IPS-18c (cell line): ENCODE measurements around the gene ACADS.

Experiments used
- H3K4me3 ChIP-seq: 2 replicates; pipeline ENCODE4 v1.7.0; 2013; ENCODE audit warnings: low read depth, mild to moderate bottlenecking, low read length, moderate library complexity; ENCODE audit not compliant: insufficient read depth
- H3K9me3 ChIP-seq: one replicate; pipeline ENCODE4 v1.6.1; 2013; ENCODE audit warnings: mild to moderate bottlenecking, low read length, moderate library complexity; ENCODE audit not compliant: control insufficient read depth, insufficient read depth

The ACADS gene

DNA sequence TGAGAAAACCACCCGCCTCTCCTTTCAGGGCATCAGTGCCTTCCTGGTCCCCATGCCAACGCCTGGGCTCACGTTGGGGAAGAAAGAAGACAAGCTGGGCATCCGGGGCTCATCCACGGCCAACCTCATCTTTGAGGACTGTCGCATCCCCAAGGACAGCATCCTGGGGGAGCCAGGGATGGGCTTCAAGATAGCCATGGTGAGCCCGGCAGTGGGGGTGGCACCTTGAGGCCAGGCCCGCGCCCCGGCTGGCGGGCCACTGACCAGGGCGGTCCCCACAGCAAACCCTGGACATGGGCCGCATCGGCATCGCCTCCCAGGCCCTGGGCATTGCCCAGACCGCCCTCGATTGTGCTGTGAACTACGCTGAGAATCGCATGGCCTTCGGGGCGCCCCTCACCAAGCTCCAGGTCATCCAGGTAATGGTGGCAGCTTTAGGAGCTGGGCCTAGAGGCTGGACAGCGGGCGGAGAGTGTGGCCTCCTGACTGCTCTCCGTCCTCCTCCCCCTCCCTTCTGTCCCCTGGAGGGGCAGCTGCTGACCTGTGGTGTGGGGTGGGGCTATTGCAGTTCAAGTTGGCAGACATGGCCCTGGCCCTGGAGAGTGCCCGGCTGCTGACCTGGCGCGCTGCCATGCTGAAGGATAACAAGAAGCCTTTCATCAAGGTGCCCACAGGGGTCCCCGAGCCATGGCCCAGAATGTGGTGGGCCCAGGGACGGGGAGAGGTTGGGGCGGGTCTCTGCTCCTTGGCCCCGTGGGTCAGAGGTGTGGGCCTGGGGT is 12.8 kb downstream of the ACADS start:
- H3K4me3 ChIP-seq: no peak overlapping the region
- H3K9me3 ChIP-seq: peaks cover 2% of the 10 kb centered on the region

DNA sequence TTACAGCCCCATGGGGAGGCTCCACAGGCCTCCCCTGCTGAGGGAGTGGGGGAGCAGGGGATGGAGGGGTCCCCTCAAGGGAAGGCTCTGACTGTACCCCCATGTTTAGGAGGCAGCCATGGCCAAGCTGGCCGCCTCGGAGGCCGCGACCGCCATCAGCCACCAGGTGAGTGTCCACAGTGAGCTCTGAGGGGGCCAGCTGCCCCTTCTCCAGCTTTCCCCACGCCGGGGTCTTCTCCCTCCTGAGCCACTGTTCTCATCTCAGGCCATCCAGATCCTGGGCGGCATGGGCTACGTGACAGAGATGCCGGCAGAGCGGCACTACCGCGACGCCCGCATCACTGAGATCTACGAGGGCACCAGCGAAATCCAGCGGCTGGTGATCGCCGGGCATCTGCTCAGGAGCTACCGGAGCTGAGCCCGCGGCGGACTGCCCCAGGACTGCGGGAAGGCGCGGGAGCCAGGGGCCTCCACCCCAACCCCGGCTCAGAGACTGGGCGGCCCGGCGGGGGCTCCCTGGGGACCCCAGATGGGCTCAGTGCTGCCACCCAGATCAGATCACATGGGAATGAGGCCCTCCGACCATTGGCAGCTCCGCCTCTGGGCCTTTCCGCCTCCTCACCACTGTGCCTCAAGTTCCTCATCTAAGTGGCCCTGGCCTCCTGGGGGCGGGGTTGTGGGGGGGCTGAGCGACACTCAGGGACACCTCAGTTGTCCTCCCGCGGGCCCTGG is 13.6 kb downstream of the ACADS start:
- Histone ChIP-seq H3K4me3 (no peak overlapping the region), H3K9me3 (peaks cover 2% of the 10 kb centered on the region)

DNA sequence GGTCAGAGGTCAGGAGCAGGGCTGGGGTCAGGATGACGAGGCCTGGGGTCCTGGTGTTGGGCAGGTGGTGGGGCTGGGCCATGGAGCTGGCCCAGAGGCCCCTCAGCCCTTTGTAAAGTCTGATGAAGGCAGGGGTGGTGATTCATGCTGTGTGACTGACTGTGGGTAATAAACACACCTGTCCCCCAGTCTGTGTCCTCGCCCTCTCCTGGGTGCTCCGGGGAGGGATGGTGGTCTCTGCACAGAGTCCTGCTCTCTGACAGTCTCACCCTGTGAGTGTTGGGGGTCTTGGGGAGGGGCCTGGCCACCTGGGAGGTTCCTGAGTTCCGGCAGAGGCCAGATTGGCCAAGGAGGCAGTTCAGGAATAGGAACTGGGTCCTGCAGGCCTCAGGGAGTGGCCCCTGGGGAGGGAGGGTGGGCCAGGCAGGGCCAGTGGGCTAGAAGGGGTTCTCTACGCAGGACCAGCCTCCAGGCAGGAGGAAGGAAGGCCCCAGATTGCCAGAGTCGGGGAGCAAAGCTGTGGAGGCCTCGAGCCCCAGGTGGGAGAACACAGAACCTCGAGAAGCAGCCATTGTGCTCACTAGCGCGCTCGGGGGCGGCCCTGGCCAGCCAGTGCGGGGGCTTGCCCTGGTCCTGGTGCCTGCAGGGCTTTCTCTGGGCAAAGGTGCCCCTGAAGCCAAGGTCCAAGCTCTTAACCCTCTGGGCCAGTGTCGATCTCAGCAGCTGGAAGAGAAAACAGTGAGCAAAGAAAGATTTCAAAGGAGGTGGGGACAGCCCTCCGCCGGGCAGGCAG is 14.4 kb downstream of the ACADS start:
- no peaks in the 10 kb centered on the region for H3K9me3 ChIP-seq
- no peak overlapping the region for H3K4me3 ChIP-seq

DNA sequence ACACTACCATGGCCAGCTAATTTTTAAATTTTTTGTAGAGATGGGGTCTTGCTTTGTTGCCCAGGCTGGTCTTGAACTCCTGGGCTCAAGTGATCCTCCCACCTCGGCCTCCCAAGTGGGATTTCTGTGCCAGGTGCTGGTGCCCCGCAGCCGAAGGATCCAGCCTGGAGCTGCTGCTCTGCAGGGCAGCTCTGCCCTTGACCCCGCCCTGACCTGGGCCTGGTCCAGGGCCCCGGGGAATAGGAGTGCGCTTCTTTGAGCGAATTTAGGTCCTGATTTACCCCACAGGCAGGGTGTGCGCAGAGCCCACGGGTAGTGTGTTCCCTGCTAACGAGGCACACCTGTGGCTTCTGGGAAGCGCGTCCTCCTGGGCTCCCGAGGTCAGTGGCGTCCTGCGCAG is 15.2 kb downstream of the ACADS start:
- no peaks in the 10 kb centered on the region for H3K9me3 ChIP-seq
- H3K4me3 ChIP-seq: no peak overlapping the region

DNA sequence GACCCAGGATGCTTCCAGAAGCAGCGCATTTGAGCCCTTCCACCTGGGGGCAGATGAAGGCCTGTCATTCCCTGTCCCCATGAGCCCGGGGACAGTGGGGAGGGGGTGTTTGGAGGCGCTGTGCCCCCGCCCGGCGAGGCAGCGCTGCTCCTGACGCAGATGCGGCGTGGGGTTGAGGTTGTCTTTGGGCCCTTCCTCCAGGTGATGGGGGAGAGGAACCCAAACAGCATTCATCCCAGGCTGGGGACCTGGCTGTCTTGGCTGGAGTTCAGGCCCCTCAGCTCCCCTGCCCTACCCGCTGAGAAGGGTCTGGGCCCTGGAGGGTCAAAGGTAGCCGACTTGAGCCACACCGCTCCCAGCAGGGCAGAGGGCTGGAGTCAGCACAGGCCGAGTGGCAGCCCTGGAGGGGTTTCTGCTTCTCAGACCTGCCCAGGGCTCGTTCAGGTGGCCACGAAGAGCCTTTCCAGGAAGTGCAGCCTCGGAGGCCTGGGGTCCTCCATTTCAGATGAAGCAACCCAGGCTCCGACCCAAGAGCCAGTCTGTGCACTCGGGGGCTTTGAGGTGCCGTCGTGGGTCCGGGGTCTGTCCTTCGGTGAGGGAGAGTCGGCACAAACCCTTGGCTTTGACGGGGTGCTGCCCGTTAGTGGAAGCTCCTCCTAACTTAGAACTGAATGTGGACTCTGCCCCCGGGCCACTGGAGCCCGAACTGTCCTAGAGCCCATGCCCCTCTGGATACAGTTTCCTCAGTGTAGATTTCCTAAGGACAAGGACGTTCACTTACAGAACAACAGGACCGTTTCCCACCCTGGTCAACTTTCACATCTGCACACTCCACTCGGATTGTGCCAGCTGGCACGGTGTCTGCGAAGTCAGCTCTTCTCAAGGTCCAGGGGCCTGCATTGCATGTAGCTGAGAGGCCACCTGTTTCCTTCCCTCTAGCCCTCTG is 16.1 kb downstream of the ACADS start:
- Histone ChIP-seq H3K4me3 (no peak overlapping the region), H3K9me3 (no peaks in the 10 kb centered on the region)

DNA sequence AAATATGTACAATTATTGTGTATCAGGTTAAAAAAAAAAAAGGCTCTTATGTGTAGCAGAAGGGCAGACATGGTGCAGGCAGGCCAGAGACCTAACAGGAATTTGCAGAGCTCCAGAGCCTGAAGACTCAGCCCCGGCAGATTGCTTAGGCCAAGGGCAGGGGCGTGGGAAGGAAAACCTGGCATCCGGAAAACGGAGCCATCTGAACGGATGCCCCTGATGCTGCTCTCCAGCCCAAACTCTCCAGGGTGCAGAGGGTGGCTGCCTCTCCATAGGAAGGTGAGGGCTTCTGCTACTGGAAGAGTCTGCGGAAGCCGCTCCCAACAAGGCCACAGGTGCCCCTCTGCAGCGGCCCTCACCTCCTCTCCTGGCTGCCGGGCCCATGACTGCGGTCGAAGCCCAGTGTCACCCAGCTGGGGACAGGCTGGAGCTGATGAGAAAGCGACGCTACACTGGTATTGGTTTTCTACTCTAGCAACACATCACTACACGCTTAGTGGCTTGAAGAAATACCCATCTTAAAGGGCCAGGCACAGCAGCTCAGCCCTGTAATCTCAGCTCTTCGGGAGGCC is 19.4 kb downstream of the ACADS start:
- no peaks in the 10 kb centered on the region for H3K9me3 ChIP-seq
- H3K4me3 ChIP-seq: no peak overlapping the region

DNA sequence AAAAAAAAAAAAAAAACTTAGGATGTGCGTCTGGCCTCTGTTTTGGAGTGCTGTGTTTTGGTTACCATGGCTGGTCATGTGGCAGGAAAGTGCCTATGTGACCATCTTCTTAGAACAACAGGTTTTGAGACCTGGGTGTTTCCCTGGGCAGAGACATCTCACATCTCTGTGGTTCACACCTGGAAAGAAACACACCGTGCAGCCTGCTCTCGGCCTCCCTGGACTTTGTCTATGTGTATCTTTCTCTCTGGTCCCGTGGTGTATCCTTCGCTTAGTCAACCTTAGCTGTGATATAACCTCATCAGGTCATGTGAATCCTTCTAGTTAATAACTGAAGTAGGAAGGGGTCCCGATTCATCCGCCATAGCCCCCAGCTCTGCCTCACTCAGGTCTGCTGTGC is 22.6 kb downstream of the ACADS start:
- H3K9me3 ChIP-seq: no peaks in the 10 kb centered on the region
- H3K4me3 ChIP-seq: no peak overlapping the region

DNA sequence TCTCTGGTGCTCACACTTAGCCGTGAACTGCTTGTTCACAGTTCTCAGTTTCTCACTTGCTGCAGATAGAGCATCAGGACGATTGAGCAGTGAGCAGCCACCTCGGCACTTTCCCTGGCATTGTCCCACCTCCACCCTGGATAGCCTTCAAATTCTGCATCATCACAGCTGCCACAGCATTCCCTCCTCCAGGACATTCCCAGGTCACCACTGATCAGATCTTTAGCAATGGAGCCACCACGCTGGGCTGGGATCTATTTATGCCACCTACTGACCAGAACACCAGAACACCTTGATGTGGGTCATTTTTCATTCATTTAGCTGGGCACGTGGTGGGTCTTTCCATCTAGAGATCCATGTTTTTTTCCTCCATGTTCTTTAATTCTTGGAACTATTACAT is 23.6 kb downstream of the ACADS start:
- Histone ChIP-seq H3K9me3 (no peaks in the 10 kb centered on the region), H3K4me3 (no peak overlapping the region)

DNA sequence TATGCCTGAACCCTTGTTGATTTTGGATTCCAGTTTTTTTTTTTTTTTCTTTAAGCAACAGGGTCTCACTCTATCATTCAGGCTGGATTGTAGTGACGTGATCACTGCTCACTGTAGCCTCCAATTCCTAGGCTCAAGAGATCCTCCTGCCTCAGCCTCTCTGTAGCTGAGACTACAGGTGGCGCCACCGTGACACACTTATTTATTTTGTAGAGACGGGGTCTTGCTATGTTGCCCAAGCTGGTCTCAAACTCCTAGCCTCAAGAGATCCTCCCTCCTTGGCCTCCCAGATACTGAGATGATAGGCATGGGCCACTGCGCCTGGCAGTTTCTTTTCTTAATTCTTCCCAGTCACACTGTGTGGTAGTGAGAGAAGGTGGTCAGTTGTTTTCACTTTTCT is 25.2 kb downstream of the ACADS start:
- Histone ChIP-seq H3K9me3 (no peaks in the 10 kb centered on the region), H3K4me3 (no peak overlapping the region)

DNA sequence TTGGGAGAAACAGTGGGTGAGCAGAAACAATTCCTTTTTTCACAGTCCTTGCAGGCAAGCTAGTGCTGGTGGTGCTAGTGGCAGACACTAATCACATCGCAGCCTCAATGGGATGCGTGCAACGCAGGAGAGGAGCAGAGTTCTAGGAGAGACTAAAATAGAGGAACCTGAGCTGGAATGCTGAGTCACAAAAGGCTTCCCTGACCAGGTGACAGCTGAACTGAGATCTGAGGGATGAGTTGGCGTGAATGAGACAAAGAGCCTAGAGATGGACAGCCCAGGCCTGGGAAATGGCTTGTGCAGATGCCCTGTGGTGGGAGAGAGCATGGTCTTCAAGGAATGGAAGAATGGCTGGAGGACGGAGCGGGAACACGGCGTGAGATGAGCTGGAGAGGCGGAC is 25.8 kb downstream of the ACADS start:
- Histone ChIP-seq H3K9me3 (no peaks in the 10 kb centered on the region), H3K4me3 (no peak overlapping the region)

DNA sequence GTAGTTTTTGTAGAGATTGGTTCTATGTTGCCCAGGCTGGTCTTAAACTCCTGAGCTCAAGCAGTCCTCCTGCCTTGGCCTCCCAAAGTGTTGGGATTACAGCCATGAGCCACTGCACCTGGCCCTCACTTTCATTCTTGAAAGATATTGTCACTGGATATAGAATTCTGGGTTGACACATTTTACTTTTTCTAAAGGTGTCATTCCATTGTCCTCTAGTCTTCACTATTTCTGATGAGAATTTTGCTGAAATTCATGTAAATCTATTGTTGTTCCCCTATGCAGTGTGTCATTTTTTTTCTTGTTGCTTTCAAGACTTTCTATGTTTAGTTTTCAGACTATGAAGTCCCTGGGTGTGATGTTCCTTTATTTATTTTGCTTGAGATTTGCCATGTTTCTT is 29.2 kb downstream of the ACADS start:
- H3K4me3 ChIP-seq: no peak overlapping the region
- no peaks in the 10 kb centered on the region for H3K9me3 ChIP-seq

DNA sequence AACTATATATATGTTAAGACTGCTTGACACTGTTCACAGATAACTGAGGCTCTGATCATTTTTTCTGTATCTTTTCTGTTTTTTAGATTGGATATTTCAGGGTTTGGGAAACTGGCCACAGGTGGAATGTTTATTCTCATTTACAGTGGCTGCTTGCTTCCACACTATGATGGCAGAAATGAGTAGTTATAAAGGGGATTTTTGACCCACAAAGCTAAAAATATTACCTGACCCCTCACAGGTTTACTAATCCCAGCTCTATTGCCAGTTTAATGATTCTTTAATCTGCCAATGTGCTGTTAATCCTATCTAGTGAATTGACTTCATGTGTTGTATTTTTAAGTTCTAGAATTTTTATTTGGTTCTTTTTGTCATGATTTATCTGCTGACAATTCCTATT is 29.6 kb downstream of the ACADS start:
- no peak overlapping the region for H3K4me3 ChIP-seq
- H3K9me3 ChIP-seq: no peaks in the 10 kb centered on the region

DNA sequence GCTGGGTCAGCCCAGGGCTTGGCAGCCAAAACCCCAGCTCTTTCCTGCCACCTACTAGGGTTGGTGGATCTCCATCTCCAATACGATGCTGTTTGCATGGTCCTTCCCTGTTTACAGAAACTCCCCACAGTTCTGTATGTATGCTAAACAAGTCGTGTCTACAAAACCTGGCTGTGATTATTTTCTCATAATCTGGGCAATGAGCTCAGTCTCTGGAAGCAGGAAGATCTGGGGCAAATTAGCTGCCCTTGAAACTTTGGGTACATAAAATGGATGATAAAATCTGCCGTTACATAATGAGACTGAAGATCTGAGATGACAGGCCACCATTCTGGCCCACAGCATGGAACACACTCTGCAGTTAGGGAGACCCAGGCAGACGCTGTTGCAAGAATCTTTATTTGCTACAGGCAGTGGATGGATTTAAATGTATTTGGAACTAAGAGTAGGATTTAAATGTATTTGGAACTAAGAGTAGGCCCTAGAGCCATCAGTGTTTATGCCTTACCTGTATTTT is 31.7 kb downstream of the ACADS start:
- Histone ChIP-seq H3K4me3 (no peak overlapping the region), H3K9me3 (no peaks in the 10 kb centered on the region)

DNA sequence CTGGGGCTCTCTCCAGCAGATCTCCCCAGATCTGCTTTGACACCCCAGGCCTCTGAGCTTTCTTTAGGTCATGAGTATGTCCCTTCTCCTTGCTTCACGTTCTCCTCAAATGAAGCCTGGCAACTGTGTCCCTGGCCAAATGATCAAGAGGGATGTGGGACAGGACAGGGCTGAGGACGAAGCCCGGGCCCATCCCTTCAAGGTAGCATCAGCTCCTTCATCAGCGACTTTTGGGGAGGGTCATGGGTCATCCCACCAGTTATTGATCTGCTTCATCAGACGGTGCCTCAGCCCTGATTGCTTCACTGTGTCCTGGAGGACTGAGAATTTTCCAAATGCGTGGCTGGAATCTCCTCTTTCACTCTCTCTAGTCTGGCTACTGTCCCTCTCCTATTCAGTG is 32.3 kb downstream of the ACADS start:
- no peak overlapping the region for H3K4me3 ChIP-seq
- no peaks in the 10 kb centered on the region for H3K9me3 ChIP-seq

DNA sequence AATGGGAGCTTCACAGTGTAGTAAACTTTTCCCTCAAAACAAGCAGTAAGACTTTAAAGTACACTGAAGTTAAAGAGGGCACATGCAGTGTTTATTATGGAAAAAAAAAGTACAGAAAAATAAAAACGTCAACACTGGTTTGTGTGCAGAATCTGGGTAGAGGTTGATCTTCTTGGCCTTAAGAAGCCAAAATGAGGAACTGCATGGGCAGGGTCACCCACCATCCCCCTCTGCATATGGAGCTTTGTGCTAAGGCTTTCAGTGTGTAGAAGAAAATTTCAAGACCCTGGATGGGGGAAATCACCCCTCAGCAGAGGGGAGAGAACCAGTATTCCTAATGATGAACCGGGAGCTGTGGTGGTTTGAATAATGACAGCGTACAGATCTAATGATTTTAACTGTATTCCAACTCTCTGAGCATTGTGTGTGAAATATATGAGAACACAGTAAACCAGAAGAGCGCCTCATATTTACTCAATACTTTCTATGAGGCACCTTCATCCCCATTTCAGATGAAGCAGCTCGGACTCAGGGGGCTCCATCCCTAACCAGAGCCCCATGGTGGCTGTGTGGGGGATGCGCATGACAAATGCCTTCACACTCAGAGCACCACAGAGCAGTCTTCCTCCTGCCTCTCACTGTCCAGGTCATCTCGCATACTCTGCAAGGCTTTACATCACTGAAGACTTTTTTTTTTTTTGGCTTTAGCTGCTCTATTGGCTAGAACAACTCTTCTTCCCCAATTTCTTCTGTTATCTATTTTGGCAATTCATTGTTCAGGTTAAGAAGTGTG is 33.4 kb downstream of the ACADS start:
- no peak overlapping the region for H3K4me3 ChIP-seq

More for the DNA sequence above, 33.4 kb downstream of the ACADS start:
- H3K9me3 ChIP-seq: no peaks in the 10 kb centered on the region
